Muscle of arm (tissue), 12 donors: ENCODE data around the gene SELENOO. TPM values are rescaled to one million over a fixed set of nuclear protein-coding genes. Genes with fewer than 3 reads are reported as not detected.
A peak's percentile ranks its signal among the peaks of the same experiment; 100 is the strongest.

ENCODE experiments used
- DNase-seq: peaks from one replicate; pipeline ENCODE4 v3.0.0-alpha.2; 2013
- polyA plus RNA-seq, 12 donors: library from polyadenylated mRNA; unstranded; fragments of 120-200 nt; gene quantifications; one replicate each; pipeline ENCODE4 v1.2.1, GENCODE V29; 2013; ENCODE audit not compliant: insufficient read length in 12 of 12

SELENOO gene
- polyA plus RNA-seq, 12 donors = 7.9 to 18.4 (median 10.6) TPM; not detected in 1

DNA sequence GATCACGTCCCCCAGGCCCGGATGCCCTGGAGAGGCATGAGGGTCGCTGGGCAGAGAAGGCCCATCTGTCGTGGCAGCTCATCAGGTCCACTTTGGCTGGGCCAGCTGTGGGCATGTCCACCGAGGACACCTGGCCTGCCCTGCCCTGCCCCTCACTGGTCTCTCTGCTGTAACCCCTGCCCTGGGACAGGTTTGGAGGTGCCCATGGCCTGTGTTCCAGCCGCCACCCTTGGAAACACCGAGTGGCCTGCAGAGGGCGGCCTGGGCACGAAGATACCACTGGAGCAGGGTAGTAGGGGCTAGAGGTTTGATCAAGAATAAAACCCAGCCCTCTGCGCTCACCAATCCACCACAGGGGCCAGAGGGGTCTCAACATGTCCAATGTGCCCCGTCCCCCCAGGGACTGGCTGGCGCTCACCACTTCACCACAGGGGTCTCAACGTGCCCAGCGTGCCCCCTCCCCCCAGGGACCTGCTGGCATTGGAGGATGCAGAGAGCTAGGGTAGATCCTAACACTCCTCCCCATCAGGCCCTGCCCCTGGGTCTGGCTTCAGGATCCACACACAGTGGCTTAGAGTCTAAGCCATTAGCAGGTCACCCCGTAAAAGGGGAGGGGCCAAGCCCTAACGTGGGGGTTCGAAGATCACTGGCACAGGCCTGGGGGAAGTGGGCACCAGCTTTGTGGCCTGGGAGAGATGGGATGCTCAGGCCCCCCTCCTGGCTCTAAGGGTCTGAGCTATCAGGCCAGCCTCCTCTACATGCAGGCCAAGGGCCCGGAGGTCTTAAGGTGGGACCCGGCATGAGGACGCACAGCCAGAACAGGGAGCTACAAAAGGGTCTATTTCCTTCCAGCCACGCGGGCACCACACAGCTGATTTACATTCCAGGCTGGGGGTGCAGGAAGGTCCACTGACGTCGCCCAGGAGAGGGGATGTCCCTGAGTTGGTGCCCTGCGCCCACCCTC lies 51.6 kb downstream of the SELENOO start:
- no peak for DNase-seq

DNA sequence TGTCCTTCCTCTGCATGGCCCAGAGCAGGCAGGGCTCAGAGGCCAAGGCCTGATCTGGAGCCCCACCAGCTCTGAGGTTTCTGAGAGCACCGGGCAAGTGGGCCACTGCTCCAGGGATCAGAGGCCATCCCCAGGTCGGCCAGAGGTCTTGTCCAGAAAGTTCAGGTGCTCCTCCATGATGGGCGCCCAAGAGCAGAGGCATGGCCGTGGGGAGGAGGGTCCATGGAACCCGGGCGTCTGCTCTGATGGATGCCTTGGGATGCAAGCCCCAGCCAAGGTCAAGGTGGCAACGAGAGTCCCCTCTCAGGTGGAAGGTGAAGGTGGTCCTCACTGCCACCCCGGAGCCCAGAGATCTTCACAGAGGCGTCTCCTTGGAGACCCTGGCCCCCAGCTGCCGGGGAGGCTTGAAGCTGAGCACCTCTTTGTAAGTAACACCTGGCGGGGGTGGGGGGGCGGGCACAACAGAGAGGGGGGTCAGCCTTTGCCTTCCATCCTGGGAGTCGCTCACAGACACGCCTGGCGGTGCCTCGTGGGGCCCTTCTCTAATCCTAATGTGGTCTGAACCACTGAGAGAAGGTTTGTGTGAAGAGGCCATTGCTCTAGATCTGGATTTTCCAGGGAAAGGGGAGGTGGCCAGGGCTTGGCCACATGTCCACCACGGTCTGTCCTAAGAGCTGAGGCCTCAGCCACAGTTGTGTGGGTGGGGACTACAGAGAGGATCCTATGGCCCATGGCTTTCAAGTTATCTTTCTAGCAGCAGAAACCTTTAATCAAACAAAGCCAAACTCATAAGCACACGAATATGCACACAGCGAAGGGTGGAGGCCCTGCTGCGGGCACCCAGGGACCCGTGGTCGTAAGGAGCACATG lies 52.5 kb downstream of the SELENOO start:
- DNase-seq = no peak

DNA sequence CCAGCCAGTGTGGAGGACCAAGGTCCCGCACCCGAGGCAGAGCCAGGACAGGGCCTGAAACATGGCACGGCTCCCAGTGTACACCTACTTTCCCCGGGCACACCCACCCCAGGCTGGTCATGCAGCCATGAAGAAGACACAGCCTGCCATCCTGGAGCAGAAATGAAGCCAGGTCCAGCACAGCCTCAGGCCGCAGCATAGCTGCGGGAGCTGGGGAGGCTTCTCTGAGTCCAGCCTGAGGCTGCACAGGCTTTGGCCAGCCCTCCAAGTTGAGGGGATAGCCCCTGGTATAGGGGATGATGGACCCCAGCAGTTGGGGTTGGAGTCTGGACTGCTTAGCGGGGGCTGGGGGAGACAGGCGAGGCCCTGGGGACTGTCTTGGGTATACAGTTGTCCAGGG lies 53.1 kb downstream of the SELENOO start:
- no peak for DNase-seq

DNA sequence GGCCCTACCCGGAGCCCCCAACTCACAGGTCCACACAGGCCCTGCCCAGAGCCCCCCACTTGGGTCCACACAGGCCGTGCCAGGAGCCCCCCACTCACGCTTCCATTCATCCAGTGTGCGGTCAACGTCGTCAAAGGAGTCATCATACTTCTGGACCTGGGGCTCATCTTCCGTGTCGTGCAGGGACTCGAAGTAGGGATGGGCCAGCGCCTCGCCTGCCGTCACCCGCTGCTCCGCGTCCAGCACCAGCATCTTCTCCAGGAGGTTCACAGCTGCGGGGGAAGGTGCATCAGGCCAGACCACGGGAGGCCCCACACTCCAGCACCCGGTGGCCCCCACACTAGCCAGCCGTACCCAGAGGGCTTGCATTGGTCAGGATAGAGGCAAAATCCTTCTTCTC lies 54.3 kb downstream of the SELENOO start:
- DNase-seq = no peak

DNA sequence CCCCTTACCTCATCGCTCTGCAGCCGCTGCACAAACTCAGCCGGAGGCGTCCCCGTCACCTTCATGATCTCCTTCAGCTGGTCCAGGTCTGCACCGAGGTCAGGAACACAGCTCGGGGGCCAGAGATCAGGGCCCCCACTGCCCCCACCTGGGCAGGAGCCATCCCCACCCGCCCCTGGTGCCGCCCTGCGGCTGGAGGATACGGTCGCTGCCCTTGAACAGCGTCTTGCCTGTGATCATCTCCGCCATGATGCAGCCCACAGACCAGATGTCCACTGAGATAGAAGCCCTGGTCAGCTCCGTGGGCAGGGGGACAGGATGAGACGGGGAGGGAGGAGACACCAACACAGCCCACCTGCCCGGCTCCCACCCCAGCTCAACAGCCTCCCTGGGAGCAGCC lies 54.8 kb downstream of the SELENOO start:
- no peak for DNase-seq

DNA sequence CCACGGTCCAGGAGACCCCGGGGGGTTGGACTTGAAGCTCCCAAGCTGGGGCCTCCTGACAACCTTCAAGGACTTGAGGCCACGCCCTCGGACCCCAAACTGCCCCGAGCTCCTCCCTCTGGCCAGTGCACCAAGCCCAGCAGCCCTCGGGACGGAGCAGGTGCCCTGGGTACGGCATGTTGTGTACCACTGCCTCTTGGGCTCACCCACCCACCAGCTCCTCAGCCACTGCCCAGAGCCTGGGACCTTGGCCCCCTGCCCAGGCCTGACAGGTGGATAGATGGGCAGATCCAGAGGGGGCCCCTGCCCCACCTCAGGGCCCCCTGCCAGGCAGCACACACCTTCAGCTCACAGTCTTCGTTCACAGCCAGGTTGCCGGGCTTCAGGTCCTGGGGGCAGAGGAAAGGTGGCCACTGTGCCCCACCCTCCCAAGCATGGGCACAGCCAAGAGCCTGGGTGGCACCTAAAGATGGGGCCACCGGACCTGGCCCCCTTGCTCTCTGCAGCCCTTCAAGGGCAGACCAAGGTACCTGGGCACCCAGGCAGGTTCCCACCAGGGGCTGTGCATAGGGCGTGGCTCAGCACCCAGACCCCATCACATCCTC lies 55.5 kb downstream of the SELENOO start:
- DNase-seq = no peak

DNA sequence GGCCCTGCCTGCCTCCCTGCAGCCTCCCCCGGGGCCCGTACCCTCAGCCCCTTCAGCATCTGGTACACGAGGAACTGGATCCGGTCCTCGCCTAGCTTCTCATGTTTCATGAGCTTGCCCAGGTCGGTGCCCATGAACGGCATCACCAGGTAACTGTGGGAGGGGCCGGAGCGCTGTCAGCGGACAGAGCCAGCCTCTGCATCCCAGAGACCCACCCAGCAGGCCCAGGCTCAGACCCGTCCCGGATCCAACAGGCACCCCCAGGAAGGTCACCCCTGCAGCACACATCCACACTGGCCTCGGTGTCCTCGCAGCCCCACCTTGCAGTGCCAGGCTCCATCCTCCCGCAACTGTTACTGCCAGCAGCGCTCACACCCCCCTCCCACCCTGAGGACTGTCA lies 56.2 kb downstream of the SELENOO start:
- DNase-seq = no peak

DNA sequence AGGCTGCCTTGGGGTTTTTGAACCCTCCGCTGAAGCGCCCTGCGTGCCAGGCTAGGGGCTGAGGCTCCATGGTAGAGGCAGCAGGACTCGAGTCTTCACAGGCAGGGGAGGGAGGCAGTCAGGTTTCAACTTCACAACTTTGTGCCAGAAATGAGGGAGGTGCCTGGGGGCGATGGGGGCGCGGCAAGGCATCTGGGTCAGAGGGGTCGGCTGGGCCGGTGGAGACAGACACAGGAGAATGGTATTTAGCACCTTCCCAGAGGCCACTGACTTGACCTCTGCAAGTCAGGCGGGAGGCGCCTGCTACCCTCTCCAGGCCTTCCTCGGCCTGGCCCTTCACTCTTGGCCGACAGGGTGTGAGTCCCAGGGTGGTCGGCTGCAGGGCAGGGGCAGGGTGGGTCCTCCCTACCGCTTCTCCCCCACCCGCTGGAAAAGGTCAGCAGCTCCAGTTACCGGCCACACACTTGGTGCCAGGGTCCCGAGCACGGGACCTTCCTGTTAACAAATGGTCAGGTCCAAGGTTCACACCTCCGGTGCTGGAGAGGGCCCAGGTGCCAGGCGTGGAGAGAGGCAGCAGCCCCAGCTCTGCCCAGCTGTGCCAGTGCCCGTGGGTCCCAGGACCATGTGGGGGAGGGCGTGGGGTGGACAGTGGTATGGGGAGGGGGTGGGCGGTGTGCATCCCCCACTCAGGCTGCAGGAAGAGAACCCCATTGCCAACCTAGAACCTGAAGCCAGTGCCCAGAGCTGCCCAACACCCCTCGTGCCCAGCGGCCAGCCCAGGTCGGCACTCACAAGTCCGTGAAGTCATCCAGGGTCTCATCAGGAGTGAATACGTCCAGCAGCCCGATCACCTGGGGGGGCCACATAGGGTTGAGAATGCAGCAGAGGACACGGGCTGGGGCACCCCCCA lies 56.9 kb downstream of the SELENOO start:
- DNase-seq = no peak

DNA sequence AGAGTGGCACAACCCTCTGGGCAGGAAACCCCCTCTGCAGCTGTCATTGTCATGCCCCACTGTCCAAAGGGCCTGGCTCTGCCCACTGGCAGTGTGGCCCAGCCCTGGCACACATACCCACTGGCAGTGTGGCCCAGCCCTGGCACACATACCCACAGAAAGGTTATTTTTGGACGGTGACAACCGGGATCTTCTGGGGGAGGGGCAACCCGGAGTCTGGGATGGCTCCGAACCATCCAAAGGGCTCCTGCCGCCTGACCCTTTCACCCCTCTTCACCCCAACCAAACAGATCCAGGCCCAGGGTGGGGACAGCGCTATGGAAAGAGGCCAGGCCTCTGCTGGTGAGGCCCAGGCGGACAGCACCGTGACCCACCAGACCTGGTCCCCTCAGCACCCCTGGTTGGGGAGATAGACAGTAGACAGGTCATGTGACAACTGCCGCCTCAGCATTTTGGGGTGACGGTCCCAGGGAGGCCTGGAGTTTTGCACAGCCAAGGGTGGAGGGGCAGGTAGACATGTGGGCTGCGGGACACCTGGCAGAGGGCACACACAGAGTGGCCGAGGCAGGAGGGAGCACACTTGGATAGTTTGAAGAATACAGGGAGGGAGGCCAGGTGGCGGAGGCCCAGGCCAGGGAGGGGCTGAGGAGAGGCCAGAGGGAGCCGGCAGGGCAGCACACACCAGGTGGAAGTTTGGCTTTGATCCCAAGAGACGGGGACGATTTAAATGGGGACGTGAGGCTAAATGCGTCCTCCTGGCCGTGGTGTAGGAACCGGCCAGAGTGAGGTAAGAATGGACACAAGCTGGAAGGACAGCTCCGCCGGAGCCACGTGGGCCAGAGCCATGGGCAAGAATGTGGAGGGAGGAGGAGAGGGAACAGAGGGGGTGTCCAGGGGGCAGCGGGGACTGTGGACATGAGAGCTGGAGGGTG lies 57.8 kb downstream of the SELENOO start:
- no peak for DNase-seq

DNA sequence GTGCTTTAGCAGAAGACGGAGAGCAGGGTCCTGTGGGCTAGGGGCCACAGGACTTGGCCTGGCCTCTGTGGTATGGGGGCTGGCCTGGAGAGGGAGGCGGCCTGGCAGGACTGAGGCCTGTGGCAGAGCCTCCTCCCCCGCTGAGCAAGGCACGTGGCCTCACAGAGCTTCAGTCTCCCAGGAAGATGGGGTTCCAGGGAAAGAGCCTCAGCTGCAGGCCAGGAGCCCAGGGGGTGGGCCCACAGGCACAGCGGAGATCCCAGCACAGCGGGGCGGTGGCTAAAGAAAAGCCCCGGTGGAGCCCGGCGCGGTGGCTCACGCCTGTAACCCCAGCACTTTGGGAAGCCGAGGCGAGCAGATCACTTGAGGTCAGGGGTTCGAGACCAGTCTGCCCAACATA lies 58.5 kb downstream of the SELENOO start:
- no peak for DNase-seq

DNA sequence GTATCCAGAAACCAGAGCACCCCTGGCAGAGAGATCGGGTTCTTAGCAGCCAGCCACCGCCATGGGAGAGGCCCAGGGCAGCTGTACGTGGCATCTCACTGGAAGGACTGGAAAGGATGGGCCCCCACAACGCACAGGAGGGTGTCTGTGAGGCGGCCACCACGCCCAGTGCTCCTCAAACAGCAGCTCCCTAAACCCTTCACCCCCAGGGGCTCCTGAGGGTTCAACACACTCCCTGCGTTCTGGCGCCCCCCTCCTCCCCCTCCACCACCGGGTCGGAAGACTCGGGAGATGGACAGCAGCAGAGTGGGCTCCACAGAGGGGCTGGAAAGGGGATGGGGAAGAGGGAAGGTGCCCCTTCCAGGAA lies 59.6 kb downstream of the SELENOO start:
- DNase-seq = no peak

DNA sequence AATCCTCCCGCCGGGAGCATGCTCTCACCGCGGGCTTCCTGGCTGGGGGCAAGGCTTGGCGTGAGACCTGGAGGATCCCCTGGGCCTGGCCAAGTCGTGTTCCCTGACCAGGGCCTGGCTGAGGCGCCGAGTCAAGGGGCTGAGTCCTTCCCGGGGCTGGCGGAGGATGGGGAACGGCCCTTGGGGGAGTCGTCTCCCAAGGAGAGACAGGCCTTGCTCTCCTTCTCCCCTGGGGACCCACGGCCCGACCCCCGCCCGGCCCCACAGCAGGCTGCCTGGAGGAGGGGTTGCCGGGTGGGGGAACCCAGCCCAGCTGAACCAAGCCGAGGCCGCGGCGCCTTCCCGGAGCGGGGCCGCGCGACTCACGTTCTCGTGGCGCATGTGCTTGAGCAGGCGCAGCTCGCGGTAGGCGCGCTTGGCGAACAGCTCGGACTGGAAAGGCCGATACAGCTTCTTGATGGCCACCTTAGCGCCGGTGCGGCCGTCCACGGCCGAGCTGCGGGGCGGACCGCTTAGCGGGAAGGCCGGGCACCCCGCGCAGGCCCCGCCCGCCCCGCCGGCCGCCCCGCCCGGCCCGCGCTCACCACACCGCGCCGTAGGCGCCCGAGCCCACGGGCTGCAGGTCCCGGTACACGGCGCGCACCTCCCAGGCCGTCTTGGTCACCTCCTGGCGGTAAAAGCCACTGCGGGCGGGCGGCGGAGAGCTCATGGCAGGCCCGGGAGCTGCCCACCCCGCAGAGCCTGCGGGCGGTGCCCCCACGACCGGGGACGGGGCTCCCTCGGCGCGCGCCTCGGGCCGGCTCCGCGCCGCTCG lies 60.2 kb downstream of the SELENOO start:
- DNase-seq = peak; percentile 44

DNA sequence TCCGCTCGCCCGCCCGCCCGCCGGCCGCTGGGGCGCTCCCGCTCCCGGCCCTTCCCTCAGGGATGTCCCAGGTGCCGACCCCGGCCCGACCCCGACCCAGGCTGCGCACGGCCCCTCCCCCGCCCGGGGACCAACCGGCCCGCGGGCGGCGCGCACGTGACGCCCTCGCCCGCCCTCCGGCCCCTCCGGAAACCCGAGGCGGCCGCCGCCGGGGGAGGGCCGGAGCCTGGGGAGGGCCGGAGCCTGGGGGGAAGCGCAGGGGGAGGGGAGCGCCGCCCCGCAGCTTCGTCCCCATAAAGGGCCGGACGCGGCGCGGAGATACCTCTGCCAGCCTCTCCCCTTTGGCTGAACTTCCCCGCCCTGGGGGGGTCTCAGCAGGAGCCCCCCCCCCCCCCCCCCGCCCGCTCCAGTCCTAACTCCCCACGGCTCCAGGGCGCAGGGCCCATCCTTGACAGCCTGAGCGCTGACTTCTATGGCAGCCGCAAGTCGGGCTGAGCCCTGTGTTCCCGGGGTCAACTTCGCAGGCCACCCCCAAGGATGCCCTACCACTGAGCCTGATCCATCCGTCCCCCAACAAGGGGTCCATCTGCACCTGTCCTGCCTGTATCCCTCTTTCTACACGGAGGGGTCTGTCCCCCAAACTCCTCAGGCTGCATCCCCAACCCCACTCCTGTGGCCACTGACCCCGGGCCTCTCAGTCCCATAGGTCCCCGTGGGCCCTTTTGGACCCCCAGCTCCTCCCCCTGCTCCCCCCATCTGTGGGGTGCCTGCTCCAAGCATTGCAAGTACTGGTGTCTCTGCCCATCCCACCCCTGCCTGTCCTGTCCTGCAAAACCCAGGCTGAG lies 61.0 kb downstream of the SELENOO start, which contains the start of gene MAPK12:
TSS of gene MAPK12 (minus strand) at position 69 of the 845 bp plus-strand sequence. CDS start 174 bp downstream, outside the sequence.
- no peak for DNase-seq

DNA sequence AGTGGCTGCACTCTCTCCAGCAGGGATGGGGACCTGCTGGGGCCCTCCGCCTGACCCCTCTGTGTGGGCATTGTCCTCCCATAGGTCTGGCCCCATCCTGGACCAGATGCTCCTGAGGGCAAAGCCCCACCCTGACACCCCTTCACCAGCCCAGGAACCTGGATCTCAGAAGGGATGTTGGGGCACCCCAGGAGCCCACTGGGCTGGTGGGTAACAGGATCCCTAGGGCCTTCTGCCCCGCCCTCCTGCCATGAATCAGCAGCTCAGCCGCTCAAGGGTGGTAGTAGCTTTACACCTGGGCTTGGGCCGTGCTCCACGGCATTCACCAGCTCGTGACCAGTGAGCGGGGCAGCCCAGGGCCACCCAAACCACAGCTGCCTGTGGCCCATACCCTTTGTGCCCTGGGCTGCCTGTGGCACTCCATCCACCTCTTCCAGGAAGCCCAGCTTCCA lies 61.7 kb downstream of the SELENOO start:
- no peak for DNase-seq

DNA sequence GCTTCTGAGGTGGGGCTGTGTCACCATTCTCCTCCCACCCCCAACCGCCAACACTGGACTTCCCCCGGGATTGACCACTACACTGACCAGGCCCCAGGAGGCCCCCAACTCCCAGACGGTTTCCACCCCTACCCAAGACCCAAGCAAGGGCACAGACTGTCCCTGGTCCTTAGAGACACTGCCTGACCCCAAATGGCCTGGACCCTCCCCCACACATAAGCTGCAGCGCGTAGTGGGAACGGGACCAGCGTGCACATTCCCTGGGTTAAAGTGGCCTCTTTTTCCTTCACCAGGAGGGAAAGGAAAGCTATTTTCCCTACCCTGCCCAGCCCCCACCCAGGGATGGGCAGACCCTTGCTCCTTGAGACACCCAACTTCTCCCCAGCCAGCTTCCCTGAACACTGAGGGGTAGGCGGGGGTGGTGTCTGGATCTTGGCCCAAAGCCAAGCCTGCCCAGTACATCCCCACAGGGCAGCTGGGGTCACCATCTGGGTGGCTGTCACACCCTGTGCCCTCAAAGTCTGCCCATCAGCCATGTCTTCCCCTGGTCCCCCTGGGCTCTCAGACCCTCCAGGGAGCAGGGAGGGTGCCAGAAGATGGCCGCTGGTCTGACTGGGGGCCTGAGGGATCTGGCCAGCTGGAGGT lies 62.3 kb downstream of the SELENOO start:
- DNase-seq = no peak

DNA sequence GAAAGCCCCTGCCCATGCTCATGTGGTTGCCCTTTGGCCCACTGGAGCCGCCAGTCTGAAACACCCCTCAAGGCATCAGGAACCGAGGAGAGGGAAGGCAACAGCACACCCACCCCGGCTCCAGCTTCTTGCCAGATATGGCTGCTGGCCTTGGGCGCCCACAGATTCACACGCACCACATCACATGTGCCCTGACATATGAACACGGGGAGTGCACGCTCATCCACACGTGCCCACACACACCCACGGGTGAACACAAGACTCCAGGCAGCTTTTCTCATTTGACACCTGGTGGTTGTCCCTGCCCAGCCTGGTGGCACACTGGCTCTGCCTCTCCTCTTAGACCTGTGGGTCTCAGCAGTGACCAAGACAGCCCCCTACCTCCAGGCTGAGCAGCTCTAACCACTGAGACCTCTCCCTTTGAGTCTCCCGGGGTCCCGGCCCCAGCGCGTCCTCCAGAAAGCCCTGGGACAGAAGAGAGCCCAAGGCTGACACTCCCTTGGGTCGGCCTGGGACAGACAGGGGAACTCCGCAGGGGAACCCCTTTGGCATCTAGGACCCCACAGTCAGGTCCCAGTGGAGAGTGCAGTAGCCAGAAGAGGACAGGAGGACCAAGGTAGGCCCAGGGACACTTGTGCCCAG lies 63.4 kb downstream of the SELENOO start:
- DNase-seq = no peak
